IMR-90 (cell line): Measurements from ENCODE around the gene RASGRP1. TPM values are rescaled to one million over a fixed set of nuclear protein-coding genes. Genes with fewer than 3 reads are reported as not detected.

ENCODE experiments used
- ATAC-seq: fragments of 200-7000 bp; cut with Tn5 transposase; 2 replicates; pipeline ENCODE4 v1.9.1; 2020; ENCODE audit warnings: low read depth, mild to moderate bottlenecking, moderate library complexity
- BruUV-seq: library from RNA; stranded (reverse); fragments of 400-500 nt; replicated peaks from 2 replicates; lab custom pipeline; 2021; lab: Mats Ljungman, UMichigan
- CTCF ChIA-PET: fragments of 300-600 bp; formaldehyde crosslinking; extraction: SDS; loops from one replicate; lab custom pipeline; 2021; ENCODE audit warnings: antibody characterized with exemption; lab: Yijun Ruan, JAX
- POLR2A ChIA-PET: fragments of 300-600 bp; sonication (Branson Sonifier 250); formaldehyde crosslinking; loops from one replicate; lab custom pipeline; 2022; ENCODE audit warnings: antibody characterized with exemption; ENCODE audit not compliant: unreplicated experiment; lab: Charles Lee
- DNase-seq: peaks from one replicate; pipeline ENCODE4 v3.0.0; 2013
- H2AFZ ChIP-seq: replicated peaks from 2 replicates; pipeline ENCODE3; 2013; ENCODE audit warnings: low read length, mild to moderate bottlenecking; ENCODE audit not compliant: poor library complexity
- H2AK5ac ChIP-seq: 2 replicates; pipeline ENCODE4 v1.6.1; 2013; ENCODE audit warnings: low read depth, low read length, inconsistent platforms
- H2AK9ac ChIP-seq: replicated peaks from 2 replicates; pipeline ENCODE3; 2013; ENCODE audit warnings: mild to moderate bottlenecking, low read depth, low read length, moderate library complexity; ENCODE audit not compliant: poor library complexity
- H2BK120ac ChIP-seq: 2 replicates; pipeline ENCODE4 v1.6.1; 2013; ENCODE audit warnings: low read depth, low read length, inconsistent platforms
- H2BK15ac ChIP-seq: 3 replicates; pipeline ENCODE4 v1.6.1; 2013; ENCODE audit warnings: low read depth, low read length, inconsistent platforms
- H2BK20ac ChIP-seq: 2 replicates; pipeline ENCODE4 v1.6.1; 2013; ENCODE audit warnings: low read depth, mild to moderate bottlenecking, inconsistent platforms, low read length, moderate library complexity
- H2BK5ac ChIP-seq: 2 replicates; pipeline ENCODE4 v1.6.1; 2013; ENCODE audit warnings: mild to moderate bottlenecking, low read depth, low read length, inconsistent platforms; ENCODE audit not compliant: poor library complexity, severe bottlenecking
- H3K14ac ChIP-seq: replicated peaks from 2 replicates; pipeline ENCODE4 v1.6.1; 2013; ENCODE audit warnings: low read depth, low read length, inconsistent platforms
- H3K18ac ChIP-seq: 2 replicates; pipeline ENCODE4 v1.6.1; 2013; ENCODE audit warnings: low read depth, low read length, control low read depth
- H3K23ac ChIP-seq: 2 replicates; pipeline ENCODE4 v1.6.1; 2013; ENCODE audit warnings: low read depth, low read length, inconsistent platforms
- H3K27ac ChIP-seq: 2 replicates; pipeline ENCODE4 v1.5.1; 2013; ENCODE audit warnings: mild to moderate bottlenecking, control low read depth, low read length; ENCODE audit not compliant: insufficient read depth
- H3K27me3 ChIP-seq: 2 replicates; pipeline ENCODE4 v1.6.1; 2013; ENCODE audit warnings: low read length; ENCODE audit not compliant: control insufficient read depth, insufficient read depth
- H3K36me3 ChIP-seq: 2 replicates; pipeline ENCODE4 v1.6.1; 2013; ENCODE audit warnings: low read length, mixed read lengths; ENCODE audit not compliant: control insufficient read depth, insufficient read depth
- H3K4ac ChIP-seq: 2 replicates; pipeline ENCODE4 v1.6.1; 2013; ENCODE audit warnings: low read depth, low read length, inconsistent platforms
- H3K4me1 ChIP-seq: 2 replicates; pipeline ENCODE4 v1.6.1; 2013; ENCODE audit warnings: low read length, mixed read lengths; ENCODE audit not compliant: control insufficient read depth, insufficient read depth
- H3K4me2 ChIP-seq: 2 replicates; pipeline ENCODE4 v1.6.1; 2013; ENCODE audit warnings: low read depth, mild to moderate bottlenecking, control low read depth, low read length, moderate library complexity
- H3K4me3 ChIP-seq: 2 replicates; pipeline ENCODE4 v1.5.1; 2013; ENCODE audit warnings: low read depth, mild to moderate bottlenecking, control low read depth, low read length, moderate library complexity; ENCODE audit not compliant: insufficient read depth
- H3K56ac ChIP-seq: 2 replicates; pipeline ENCODE4 v1.6.1; 2013; ENCODE audit warnings: low read length, inconsistent platforms; ENCODE audit not compliant: insufficient read depth; ENCODE audit errors: extremely low read depth
- H3K79me1 ChIP-seq, 2 experiments: 2 replicates each; pipeline ENCODE4 v1.6.1; 2013; ENCODE audit warnings: low read length in 2 of 2, inconsistent platforms in 1 of 2, low read depth in 1 of 2
- H3K9ac ChIP-seq: 2 replicates; pipeline ENCODE4 v1.6.1; 2013; ENCODE audit warnings: low read depth, low read length, control low read depth
- H3K9me1 ChIP-seq: 2 replicates; pipeline ENCODE4 v1.6.1; 2013; ENCODE audit warnings: low read length, inconsistent platforms; ENCODE audit not compliant: insufficient read depth
- H3K9me3 ChIP-seq: 2 replicates; pipeline ENCODE4 v1.6.1; 2013; ENCODE audit warnings: low read length; ENCODE audit not compliant: control insufficient read depth, insufficient read depth
- H4K20me1 ChIP-seq: 2 replicates; pipeline ENCODE4 v1.6.1; 2013; ENCODE audit warnings: low read length, inconsistent platforms; ENCODE audit not compliant: insufficient read depth
- H4K5ac ChIP-seq: 2 replicates; pipeline ENCODE4 v1.6.1; 2013; ENCODE audit warnings: mild to moderate bottlenecking, low read depth, low read length, control low read depth
- H4K8ac ChIP-seq, 2 experiments: 2 replicates each; pipeline ENCODE4 v1.6.1; 2013; ENCODE audit warnings: low read depth in 2 of 2, low read length in 2 of 2, control low read depth in 1 of 2, inconsistent platforms in 1 of 2
- H4K91ac ChIP-seq: 2 replicates; pipeline ENCODE4 v1.6.1; 2013; ENCODE audit warnings: low read depth, low read length, inconsistent platforms; ENCODE audit not compliant: insufficient read depth
- BHLHE40 ChIP-seq: fragments of 150-350 bp; IDR thresholded peaks from 2 replicates; pipeline ENCODE4 v1.6.1; 2016; ENCODE audit warnings: mild to moderate bottlenecking, low read depth, low read length
- CEBPB ChIP-seq: IDR thresholded peaks from 2 replicates; pipeline ENCODE4 v1.6.1; 2012; ENCODE audit warnings: low read depth, low read length, improper control_type of control experiment
- CHD1 ChIP-seq: IDR thresholded peaks from 2 replicates; pipeline ENCODE4 v1.6.1; 2012; ENCODE audit warnings: low read depth, low read length, improper control_type of control experiment
- CTCF ChIP-seq: conservative IDR thresholded peaks from 2 replicates; pipeline ENCODE4 v1.5.1; 2012; ENCODE audit warnings: mild to moderate bottlenecking, low read depth, low read length, improper control_type of control experiment
- ELK1 ChIP-seq: fragments of 150-350 bp; IDR thresholded peaks from 2 replicates; pipeline ENCODE4 v1.6.1; 2016; ENCODE audit warnings: low read depth, mild to moderate bottlenecking, low read length, moderate library complexity, borderline replicate concordance
- FOS ChIP-seq: fragments of 150-350 bp; IDR thresholded peaks from 2 replicates; pipeline ENCODE4 v1.6.1; 2016; ENCODE audit warnings: low read depth, low read length
- MAFK ChIP-seq: IDR thresholded peaks from 2 replicates; pipeline ENCODE4 v1.6.1; 2012; ENCODE audit warnings: low read depth, low read length, improper control_type of control experiment
- MAZ ChIP-seq: IDR thresholded peaks from 2 replicates; pipeline ENCODE4 v1.6.1; 2012; ENCODE audit warnings: low read depth, mild to moderate bottlenecking, low read length, improper control_type of control experiment, moderate library complexity, borderline replicate concordance
- MXI1 ChIP-seq: IDR thresholded peaks from 2 replicates; pipeline ENCODE4 v1.6.1; 2012; ENCODE audit warnings: low read depth, mild to moderate bottlenecking, low read length, moderate library complexity, borderline replicate concordance
- NFE2L2 ChIP-seq: fragments of 150-350 bp; IDR thresholded peaks from 2 replicates; pipeline ENCODE4 v1.6.1; 2016; ENCODE audit warnings: low read depth, mild to moderate bottlenecking, low read length
- POLR2A ChIP-seq: IDR thresholded peaks from 2 replicates; pipeline ENCODE4 v1.6.1; 2012; ENCODE audit warnings: mild to moderate bottlenecking, low read depth, low read length
- RAD21 ChIP-seq: IDR thresholded peaks from 2 replicates; pipeline ENCODE4 v1.6.1; 2012; ENCODE audit warnings: low read length, improper control_type of control experiment
- RCOR1 ChIP-seq: IDR thresholded peaks from 2 replicates; pipeline ENCODE4 v1.6.1; 2012; ENCODE audit warnings: mild to moderate bottlenecking, low read length, improper control_type of control experiment; ENCODE audit not compliant: insufficient replicate concordance
- RFX5 ChIP-seq: IDR thresholded peaks from 2 replicates; pipeline ENCODE4 v1.8.0; 2012; ENCODE audit warnings: low read depth, mild to moderate bottlenecking, low read length, moderate library complexity
- SMC3 ChIP-seq: fragments of 150-350 bp; IDR thresholded peaks from 2 replicates; pipeline ENCODE4 v1.6.1; 2016; ENCODE audit warnings: low read depth, mild to moderate bottlenecking, antibody characterized with exemption, low read length, moderate library complexity
- USF2 ChIP-seq: fragments of 150-350 bp; IDR thresholded peaks from 2 replicates; pipeline ENCODE4 v1.6.1; 2017; ENCODE audit warnings: mild to moderate bottlenecking, antibody characterized with exemption, low read length, low read depth
- WGBS, 2 experiments: methylation state at CpG; one replicate each; pipeline versions ENCODE4 v1.1.5 to v1.1.7; 2013; ENCODE audit warnings: missing lambda C conversion rate in 2 of 2; ENCODE audit not compliant: insufficient read length in 1 of 2; ENCODE audit errors: extremely low coverage in 2 of 2; 5-methylcytosine and 5-hydroxymethylcytosine counted together
- dilution Hi-C: fragments of 300-500 bp; cut with HindIII; formaldehyde crosslinking; loops from one replicate; pipeline ENCODE4 v1.14.3; 2018; ENCODE audit warnings: low sequenced_read_pairs; ENCODE audit not compliant: unreplicated experiment
- in situ Hi-C: fragments of 300-500 bp; cut with MboI; formaldehyde crosslinking; loops from 3 replicates; pipeline ENCODE4 v1.14.3; 2019; ENCODE audit warnings: low sequenced_read_pairs, inconsistent platforms, mixed read lengths
- intact Hi-C: fragments of 100-400 bp; cut with micrococcal nuclease; formaldehyde crosslinking; loops from 2 replicates; pipeline ENCODE4 v1.10.0; 2022
- polyA plus RNA-seq, 3 experiments: library from polyadenylated mRNA; depleted of rRNA; stranded (reverse); fragments of >200 nt; gene quantifications; 2 replicates each; pipeline ENCODE4 v1.2.3, GENCODE V29; 2012; ENCODE audit warnings: low replicate concordance in 1 of 3
- total RNA-seq: library from RNA; depleted of rRNA; stranded (reverse); fragments of >200 nt; gene quantifications from 2 replicates; pipeline ENCODE4 v1.2.3, GENCODE V29; 2012

Gene RASGRP1
- total and polyA plus RNA-seq, 2 of the 4 experiments (the other 2 are of a cell fraction): 1.4 to 3.2 TPM

GRCh38 chr15:38576261-38576660 is 11.6 kb upstream of the RASGRP1 start:
- H2AK9ac ChIP-seq: no peak overlapping the region
- no peak overlapping the region for H3K4me2 ChIP-seq
- no peak overlapping the region for H3K4me3 ChIP-seq
- H4K5ac ChIP-seq: no peak overlapping the region
- no peaks in the 10 kb centered on the region for H3K4me1 ChIP-seq
- no peaks in the 10 kb centered on the region for H3K36me3 ChIP-seq
- H3K79me1 ChIP-seq: no peaks in the 10 kb centered on the region
- peaks cover 44% of the 10 kb centered on the region for H3K27me3 ChIP-seq
- no peak for TF ChIP-seq POLR2A
- TF ChIP-seq CHD1: no peak
- no peak for TF ChIP-seq BHLHE40
- TF ChIP-seq FOS: no peak
- TF ChIP-seq CTCF: no peak
- TF ChIP-seq MAFK: no peak
- TF ChIP-seq CEBPB: no peak
- no peak for TF ChIP-seq RFX5
- no peak for TF ChIP-seq MXI1
- no peak for TF ChIP-seq NFE2L2
- TF ChIP-seq RAD21: no peak
- no peak for TF ChIP-seq ELK1
- no peak for TF ChIP-seq SMC3
- no peak for TF ChIP-seq USF2
- no peak for TF ChIP-seq RCOR1
- no peak for TF ChIP-seq MAZ
- in situ Hi-C loops (no loop called here), dilution Hi-C loops (no loop called here), intact Hi-C loops (no loop called here)
- no CpG with 5 or more reads among the region's 1 CpG for WGBS, 2 experiments
- no peak overlapping the region for H2AFZ ChIP-seq
- H2BK120ac ChIP-seq: no peak overlapping the region
- no TSS peak for BruUV-seq
- POLR2A ChIA-PET: no interaction called here
- ATAC-seq: no peak
- CTCF ChIA-PET: no interaction called here
- H3K23ac ChIP-seq: no peak overlapping the region
- H2AK5ac ChIP-seq: no peak overlapping the region
- H4K20me1 ChIP-seq: no peaks in the 10 kb centered on the region
- no peak overlapping the region for H3K4ac ChIP-seq
- H2BK15ac ChIP-seq: no peak overlapping the region
- H3K27ac ChIP-seq: no peak overlapping the region
- no peak overlapping the region for H3K56ac ChIP-seq
- H3K9me3 ChIP-seq: no peaks in the 10 kb centered on the region
- no peak overlapping the region for H3K9ac ChIP-seq
- no peak overlapping the region for H4K91ac ChIP-seq
- DNase-seq: no peak
- no peak overlapping the region for H4K8ac ChIP-seq
- H3K14ac ChIP-seq: no peak overlapping the region
- no peak overlapping the region for H3K18ac ChIP-seq
- H2BK5ac ChIP-seq: no peak overlapping the region
- no peaks in the 10 kb centered on the region for H3K9me1 ChIP-seq
- no peak overlapping the region for H2BK20ac ChIP-seq
